Lower lobe of right lung (tissue), 2 donors: ENCODE results near the gene CHRNA1. TPM values are rescaled to one million over a fixed set of nuclear protein-coding genes. Genes with fewer than 3 reads are reported as not detected.

Experiments
- ATAC-seq, 2 donors: fragments of 200-7000 bp; cut with Tn5 transposase; one replicate each; pipeline ENCODE4 v1.9.1; 2020 to 2022; ENCODE audit warnings: mild to moderate bottlenecking in 2 of 2, moderate library complexity in 2 of 2
- DNase-seq: peaks from one replicate; pipeline ENCODE4 v3.0.0-alpha.2; 2020
- H3K27ac ChIP-seq: fragments of 200-600 bp; one replicate; pipeline ENCODE4 v1.8.0; 2022
- H3K27me3 ChIP-seq: fragments of 200-600 bp; one replicate; pipeline ENCODE4 v1.8.0; 2022; ENCODE audit warnings: low read depth
- H3K36me3 ChIP-seq: fragments of 200-600 bp; one replicate; pipeline ENCODE4 v1.8.0; 2022; ENCODE audit warnings: mild to moderate bottlenecking
- H3K4me1 ChIP-seq: fragments of 200-600 bp; one replicate; pipeline ENCODE4 v1.8.0; 2022
- H3K4me3 ChIP-seq: fragments of 200-600 bp; one replicate; pipeline ENCODE4 v1.8.0; 2022; ENCODE audit warnings: mild to moderate bottlenecking
- H3K9me3 ChIP-seq: fragments of 200-600 bp; one replicate; pipeline ENCODE4 v1.8.0; 2022
- intact Hi-C: fragments of 100-400 bp; cut with DNase I; formaldehyde crosslinking; loops from one replicate; pipeline ENCODE4 v1.11.0; 2022
- total RNA-seq: library from RNA; stranded (reverse); fragmentation: NEBNext Ultra II Directional; extraction: Animal tissue kit (Norgen Biotek cat#: 25700); gene quantifications from one replicate; pipeline ENCODE4 v1.2.1, GENCODE V29; 2021
- TF ChIP-seq, protein P1 (sequence below): fragments of 200-600 bp; IDR thresholded peaks from one replicate; pipeline ENCODE4 v1.8.0; 2022; ENCODE audit warnings: antibody characterized with exemption, mild to moderate bottlenecking
- donor health status: DM: no; HTN: yes; CAD: no; lungs with severe emphysema.

Gene CHRNA1
- total RNA-seq, 1 donor from 2014 or later: not detected

DNA sequence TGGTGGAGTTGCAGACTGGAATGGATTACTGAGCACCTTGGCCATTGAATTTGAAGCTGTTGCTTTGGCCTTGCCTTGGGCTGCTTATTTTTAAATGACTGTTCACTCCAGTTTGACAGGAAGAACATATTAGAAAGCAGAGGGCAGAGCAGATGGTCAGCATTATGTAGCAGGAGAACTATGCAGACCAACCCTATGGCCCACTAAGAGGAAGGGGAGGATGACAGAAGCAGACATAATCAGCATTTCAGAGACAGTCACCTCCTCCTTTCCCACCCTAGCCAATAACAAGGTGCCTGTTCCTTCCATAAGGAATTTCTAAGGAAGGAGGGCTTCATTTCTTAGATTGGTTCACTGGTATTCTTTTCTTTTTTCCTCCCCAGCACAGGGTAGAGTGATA, 2.4 kb downstream of the CHRNA1 start:
- Histone ChIP-seq H3K9me3 (no peaks in the 10 kb centered on the region), H3K4me1 (no peaks in the 10 kb centered on the region), H3K27me3 (no peaks in the 10 kb centered on the region), H3K27ac (no peak overlapping the region), H3K4me3 (no peak overlapping the region), H3K36me3 (no peaks in the 10 kb centered on the region)
- ATAC-seq: no peak
- intact Hi-C loops: no loop called here
- no peak for DNase-seq
- TF ChIP-seq, protein P1, sequence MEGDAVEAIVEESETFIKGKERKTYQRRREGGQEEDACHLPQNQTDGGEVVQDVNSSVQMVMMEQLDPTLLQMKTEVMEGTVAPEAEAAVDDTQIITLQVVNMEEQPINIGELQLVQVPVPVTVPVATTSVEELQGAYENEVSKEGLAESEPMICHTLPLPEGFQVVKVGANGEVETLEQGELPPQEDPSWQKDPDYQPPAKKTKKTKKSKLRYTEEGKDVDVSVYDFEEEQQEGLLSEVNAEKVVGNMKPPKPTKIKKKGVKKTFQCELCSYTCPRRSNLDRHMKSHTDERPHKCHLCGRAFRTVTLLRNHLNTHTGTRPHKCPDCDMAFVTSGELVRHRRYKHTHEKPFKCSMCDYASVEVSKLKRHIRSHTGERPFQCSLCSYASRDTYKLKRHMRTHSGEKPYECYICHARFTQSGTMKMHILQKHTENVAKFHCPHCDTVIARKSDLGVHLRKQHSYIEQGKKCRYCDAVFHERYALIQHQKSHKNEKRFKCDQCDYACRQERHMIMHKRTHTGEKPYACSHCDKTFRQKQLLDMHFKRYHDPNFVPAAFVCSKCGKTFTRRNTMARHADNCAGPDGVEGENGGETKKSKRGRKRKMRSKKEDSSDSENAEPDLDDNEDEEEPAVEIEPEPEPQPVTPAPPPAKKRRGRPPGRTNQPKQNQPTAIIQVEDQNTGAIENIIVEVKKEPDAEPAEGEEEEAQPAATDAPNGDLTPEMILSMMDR: no peak

DNA sequence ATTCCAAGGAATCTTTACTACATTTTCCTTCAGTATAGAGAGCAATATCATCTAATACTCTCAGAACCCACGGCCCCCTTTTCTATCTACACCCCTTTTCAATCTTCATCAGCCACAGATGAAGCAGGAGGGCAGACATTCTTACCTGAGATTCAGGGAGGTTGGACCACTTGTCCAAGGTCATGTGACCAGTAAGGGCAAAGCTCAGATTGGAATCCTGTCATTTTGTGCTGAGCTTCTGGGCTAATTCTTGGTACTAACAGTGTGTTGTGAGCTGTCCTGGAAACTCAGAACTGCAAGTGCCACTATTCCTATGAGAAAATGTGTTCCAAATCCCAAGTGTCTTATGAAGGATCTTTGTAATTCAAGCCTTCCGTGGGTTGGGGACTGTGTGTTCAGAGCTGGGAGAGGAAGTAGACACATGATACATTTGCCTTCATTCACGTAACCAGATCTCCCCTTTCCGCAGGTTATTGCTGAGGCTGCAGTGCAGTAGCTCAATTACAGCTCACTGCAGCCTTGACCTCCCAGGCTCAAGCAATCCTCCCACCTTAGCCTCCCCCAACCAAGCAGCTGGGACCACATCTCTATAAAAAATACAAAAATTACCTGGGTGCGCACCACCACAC, 3.3 kb downstream of the CHRNA1 start:
- Histone ChIP-seq H3K4me3 (no peak overlapping the region), H3K36me3 (no peaks in the 10 kb centered on the region), H3K9me3 (no peaks in the 10 kb centered on the region), H3K4me1 (no peaks in the 10 kb centered on the region), H3K27me3 (no peaks in the 10 kb centered on the region), H3K27ac (no peak overlapping the region)
- ATAC-seq (no peak), DNase-seq (no peak)
- TF ChIP-seq, protein P1: no peak
- intact Hi-C loops: no loop called here

DNA sequence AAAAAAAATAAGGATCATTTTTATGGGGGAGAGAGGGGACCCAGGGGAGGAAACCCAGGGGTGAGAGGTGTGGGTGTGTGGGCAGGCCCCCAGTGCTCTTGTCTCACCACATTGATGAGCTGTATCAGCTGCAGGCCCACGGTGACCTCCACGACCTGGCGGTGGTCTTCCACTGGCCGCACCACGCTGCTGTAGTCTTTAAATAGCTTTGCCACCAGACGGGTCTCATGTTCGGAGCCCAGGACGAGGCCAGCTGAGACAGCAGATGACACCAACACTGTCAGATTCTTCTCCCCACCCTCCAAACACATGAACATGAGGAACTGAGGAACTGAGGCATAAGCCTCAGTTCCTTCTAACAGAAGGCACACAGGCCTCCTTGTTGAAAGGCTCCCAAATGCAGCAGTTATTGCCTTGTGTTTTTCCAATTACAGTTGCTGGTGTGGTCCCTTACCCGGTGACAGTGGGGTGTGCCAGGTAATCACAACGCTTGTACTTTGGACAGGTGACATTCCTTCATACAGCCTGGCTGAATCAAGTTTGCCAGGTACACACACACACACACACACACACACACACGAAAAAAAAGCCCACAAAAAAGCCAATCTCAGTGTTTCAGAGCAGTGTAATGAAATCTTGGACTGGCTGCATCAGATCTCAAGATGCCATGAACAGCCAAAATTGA, 4.7 kb downstream of the CHRNA1 start:
- H3K4me1 ChIP-seq: no peaks in the 10 kb centered on the region
- TF ChIP-seq, protein P1: no peak
- no peak overlapping the region for H3K4me3 ChIP-seq
- no peak for ATAC-seq
- intact Hi-C loops: loop anchor here (10.0 kb wide), 1 partner anchor 225 kb away; no protein-coding TSS in a partner anchor
- no peak overlapping the region for H3K27ac ChIP-seq
- H3K36me3 ChIP-seq: no peaks in the 10 kb centered on the region
- DNase-seq: no peak
- no peaks in the 10 kb centered on the region for H3K27me3 ChIP-seq
- H3K9me3 ChIP-seq: no peaks in the 10 kb centered on the region

- Histone ChIP-seq H3K9me3 (no peaks in the 10 kb centered on the region), H3K4me1 (no peaks in the 10 kb centered on the region), H3K4me3 (no peak overlapping the region), H3K36me3 (no peaks in the 10 kb centered on the region), H3K27me3 (no peaks in the 10 kb centered on the region), H3K27ac (no peak overlapping the region)
- no peak for ATAC-seq
- intact Hi-C loops: loop anchor here (10.0 kb wide), 1 partner anchor 228 kb away; no protein-coding TSS in a partner anchor
- DNase-seq: no peak
- TF ChIP-seq, protein P1: no peak
Observed at GRCh38 chr2:174756743-174757142, 7.5 kb downstream of the CHRNA1 start.

DNA sequence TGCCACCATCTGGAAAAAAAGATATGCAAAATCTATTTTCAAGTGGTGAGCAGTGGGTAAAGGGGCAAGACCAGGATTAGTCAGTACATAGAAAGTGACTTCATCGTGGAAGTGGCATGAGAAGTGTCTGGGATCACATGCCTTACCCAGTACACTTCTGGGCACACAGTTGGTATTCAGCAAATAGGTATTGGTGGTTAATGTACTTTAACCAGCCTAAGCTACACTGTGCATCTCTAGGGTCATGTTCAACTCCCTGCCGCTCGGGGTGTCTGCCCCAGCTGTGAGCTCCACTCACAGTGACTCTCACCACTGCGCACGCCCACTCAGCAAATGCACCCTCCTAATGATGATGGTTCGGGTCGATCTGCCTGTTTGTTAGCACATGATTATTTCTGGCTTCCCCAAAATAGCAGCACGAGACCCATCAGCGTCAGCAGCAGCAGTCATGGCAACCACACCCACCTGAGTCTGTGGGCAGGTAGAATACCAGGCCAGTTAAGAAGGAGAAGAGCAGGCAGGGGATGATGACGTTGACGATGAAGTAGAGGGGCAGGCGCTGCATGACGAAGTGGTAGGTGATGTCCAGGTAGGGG, 11.1 kb downstream of the CHRNA1 start:
- no peaks in the 10 kb centered on the region for H3K4me1 ChIP-seq
- intact Hi-C loops: loop anchor here (10.0 kb wide), 1 partner anchor 232 kb away; no protein-coding TSS in a partner anchor
- ATAC-seq: no peak
- no peaks in the 10 kb centered on the region for H3K27me3 ChIP-seq
- no peak for DNase-seq
- no peak overlapping the region for H3K27ac ChIP-seq
- TF ChIP-seq, protein P1: no peak
- H3K36me3 ChIP-seq: no peaks in the 10 kb centered on the region
- H3K4me3 ChIP-seq: no peak overlapping the region
- no peaks in the 10 kb centered on the region for H3K9me3 ChIP-seq
